Measurements from ENCODE around the gene ST3GAL3.

Gene ST3GAL3

GRCh38 chr1:43768168-43768567, 60.8 kb downstream of the ST3GAL3 start:
- H3K36me3 ChIP-seq (ENCODE audit: insufficient read depth) = no peaks in the 10 kb centered on the region
- H3K27me3 ChIP-seq (ENCODE audit: insufficient read depth, low read depth) = no peaks in the 10 kb centered on the region
- H3K4me2 ChIP-seq = no peak overlapping the region
- TF ChIP-seq CTCF (conservative IDR thresholded peaks at IDR 0.05; ENCODE audit: low read depth, low read length) = no peak
- H3K4me3 ChIP-seq (IDR thresholded peaks at IDR 0.05; ENCODE audit: insufficient read depth, low read depth, low read length) = no peak overlapping the region
- no peaks in the 10 kb centered on the region for H4K20me1 ChIP-seq (ENCODE audit: insufficient read depth)
- H3K79me2 ChIP-seq (ENCODE audit: insufficient read depth, low read depth) = no peaks in the 10 kb centered on the region
- H2AFZ ChIP-seq (ENCODE audit: low read depth) = no peak overlapping the region
- peaks cover 13% of the 10 kb centered on the region for H3K4me1 ChIP-seq (ENCODE audit: low read depth, poor library complexity, severe bottlenecking)
- no peak overlapping the region for H3K9ac ChIP-seq
- no peak overlapping the region for H3K27ac ChIP-seq

DNA sequence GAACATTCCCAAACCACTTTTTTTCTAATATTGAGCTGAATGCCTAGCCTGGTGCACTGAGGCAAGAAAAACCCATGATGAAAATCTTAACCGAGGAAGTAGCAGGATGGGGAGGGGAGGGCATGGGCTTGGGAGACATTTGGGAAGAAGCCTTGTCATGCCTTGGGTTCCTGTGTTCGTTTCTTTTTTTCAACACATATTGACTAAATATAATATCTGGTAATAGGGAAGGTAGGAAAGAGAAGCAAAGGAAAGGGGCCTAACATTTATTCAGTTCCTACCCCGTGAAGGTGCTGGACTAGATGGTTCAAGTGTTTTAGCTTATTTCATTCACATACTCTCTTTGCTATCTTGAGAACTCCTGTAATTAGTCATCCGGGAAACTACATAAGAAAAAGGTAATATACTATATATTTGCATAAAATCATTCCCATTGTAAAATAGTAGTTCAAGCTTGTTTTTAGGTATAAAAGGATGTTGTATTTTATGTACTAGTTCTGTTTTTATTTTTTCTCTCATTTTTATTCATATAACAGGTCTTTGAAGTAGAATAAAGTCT, 62.1 kb downstream of the ST3GAL3 start:
- no peak overlapping the region for H3K4me3 ChIP-seq (IDR thresholded peaks at IDR 0.05; ENCODE audit: insufficient read depth, low read depth, low read length)
- H3K27ac ChIP-seq = no peak overlapping the region
- no peaks in the 10 kb centered on the region for H3K27me3 ChIP-seq (ENCODE audit: insufficient read depth, low read depth)
- TF ChIP-seq CTCF (conservative IDR thresholded peaks at IDR 0.05; ENCODE audit: low read depth, low read length) = no peak
- no peak overlapping the region for H3K4me2 ChIP-seq
- H3K9ac ChIP-seq = no peak overlapping the region
- no peaks in the 10 kb centered on the region for H3K79me2 ChIP-seq (ENCODE audit: insufficient read depth, low read depth)
- no peaks in the 10 kb centered on the region for H4K20me1 ChIP-seq (ENCODE audit: insufficient read depth)
- H2AFZ ChIP-seq (ENCODE audit: low read depth) = no peak overlapping the region
- H3K36me3 ChIP-seq (ENCODE audit: insufficient read depth) = no peaks in the 10 kb centered on the region
- peaks cover under 1% of the 10 kb centered on the region for H3K4me1 ChIP-seq (ENCODE audit: low read depth, poor library complexity, severe bottlenecking)

- Histone ChIP-seq H3K4me1 (ENCODE audit: low read depth, poor library complexity, severe bottlenecking) (no peaks in the 10 kb centered on the region), H3K27ac (no peak overlapping the region), H3K4me2 (no peak overlapping the region), H3K9ac (no peak overlapping the region), H3K4me3 (IDR thresholded peaks at IDR 0.05; ENCODE audit: insufficient read depth, low read depth, low read length) (no peak overlapping the region), H3K36me3 (ENCODE audit: insufficient read depth) (no peaks in the 10 kb centered on the region), H3K27me3 (ENCODE audit: insufficient read depth, low read depth) (no peaks in the 10 kb centered on the region), H3K79me2 (ENCODE audit: insufficient read depth, low read depth) (no peaks in the 10 kb centered on the region), H4K20me1 (ENCODE audit: insufficient read depth) (no peaks in the 10 kb centered on the region), H2AFZ (ENCODE audit: low read depth) (no peak overlapping the region)
- no peak for TF ChIP-seq CTCF (conservative IDR thresholded peaks at IDR 0.05; ENCODE audit: low read depth, low read length)
These were observed 62.8 kb downstream of the ST3GAL3 start for GRCh38 chr1:43770111-43770510.

GRCh38 chr1:43772978-43773377, 65.6 kb downstream of the ST3GAL3 start:
- Histone ChIP-seq H3K27me3 (ENCODE audit: insufficient read depth, low read depth) (no peaks in the 10 kb centered on the region), H3K27ac (no peak overlapping the region), H2AFZ (ENCODE audit: low read depth) (no peak overlapping the region), H3K4me1 (ENCODE audit: low read depth, poor library complexity, severe bottlenecking) (peaks cover 13% of the 10 kb centered on the region), H4K20me1 (ENCODE audit: insufficient read depth) (no peaks in the 10 kb centered on the region), H3K4me2 (no peak overlapping the region), H3K9ac (no peak overlapping the region), H3K36me3 (ENCODE audit: insufficient read depth) (no peaks in the 10 kb centered on the region), H3K4me3 (IDR thresholded peaks at IDR 0.05; ENCODE audit: insufficient read depth, low read depth, low read length) (no peak overlapping the region), H3K79me2 (ENCODE audit: insufficient read depth, low read depth) (no peaks in the 10 kb centered on the region)
- TF ChIP-seq CTCF (conservative IDR thresholded peaks at IDR 0.05; ENCODE audit: low read depth, low read length) = no peak

Data from KMS-11 (cell line).